ENCODE results near the gene FKBP8.

DNA sequence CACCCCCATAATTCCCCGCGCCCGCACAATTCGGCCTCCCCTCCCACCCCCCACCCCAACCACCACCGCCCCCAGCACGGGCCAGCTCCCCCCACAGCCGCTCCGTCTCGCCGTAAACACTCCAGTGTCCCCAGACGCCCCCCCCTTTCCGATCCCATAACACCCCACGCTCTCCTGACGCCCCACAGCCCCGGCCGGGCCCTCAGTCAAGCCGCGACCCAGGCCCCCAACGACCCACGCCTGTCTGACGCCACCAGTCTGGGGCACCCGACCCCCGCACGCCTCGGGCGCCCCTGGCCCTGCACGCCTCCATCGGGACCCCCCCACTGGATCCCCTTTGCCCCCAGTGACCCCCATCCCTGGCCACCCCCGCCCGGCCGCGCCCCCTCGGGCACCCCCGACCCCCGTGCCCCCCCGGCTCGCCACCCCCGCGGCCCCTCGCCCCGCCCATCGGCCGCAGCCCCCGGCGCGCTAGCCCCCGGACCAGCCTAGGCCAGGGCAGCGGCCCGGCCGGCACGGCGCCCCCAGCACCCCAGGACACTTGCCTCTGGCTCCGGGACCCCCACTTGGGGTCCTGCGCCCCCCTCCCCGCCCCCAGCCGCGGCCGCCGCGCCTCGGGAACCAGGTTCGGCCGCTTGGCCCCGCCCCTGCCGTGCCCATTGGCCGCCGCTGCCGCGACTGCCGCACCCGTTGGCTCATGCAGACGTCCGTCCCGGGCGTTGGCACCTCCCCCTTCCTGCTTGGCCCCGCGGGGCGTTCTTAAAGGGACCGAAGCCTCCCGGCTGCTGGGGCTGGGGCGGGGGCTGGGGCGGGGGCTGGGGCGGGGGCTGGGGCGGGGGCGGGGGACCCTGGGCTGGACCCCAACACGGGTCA is at the start of gene FKBP8:
- TF ChIP-seq, protein P1, sequence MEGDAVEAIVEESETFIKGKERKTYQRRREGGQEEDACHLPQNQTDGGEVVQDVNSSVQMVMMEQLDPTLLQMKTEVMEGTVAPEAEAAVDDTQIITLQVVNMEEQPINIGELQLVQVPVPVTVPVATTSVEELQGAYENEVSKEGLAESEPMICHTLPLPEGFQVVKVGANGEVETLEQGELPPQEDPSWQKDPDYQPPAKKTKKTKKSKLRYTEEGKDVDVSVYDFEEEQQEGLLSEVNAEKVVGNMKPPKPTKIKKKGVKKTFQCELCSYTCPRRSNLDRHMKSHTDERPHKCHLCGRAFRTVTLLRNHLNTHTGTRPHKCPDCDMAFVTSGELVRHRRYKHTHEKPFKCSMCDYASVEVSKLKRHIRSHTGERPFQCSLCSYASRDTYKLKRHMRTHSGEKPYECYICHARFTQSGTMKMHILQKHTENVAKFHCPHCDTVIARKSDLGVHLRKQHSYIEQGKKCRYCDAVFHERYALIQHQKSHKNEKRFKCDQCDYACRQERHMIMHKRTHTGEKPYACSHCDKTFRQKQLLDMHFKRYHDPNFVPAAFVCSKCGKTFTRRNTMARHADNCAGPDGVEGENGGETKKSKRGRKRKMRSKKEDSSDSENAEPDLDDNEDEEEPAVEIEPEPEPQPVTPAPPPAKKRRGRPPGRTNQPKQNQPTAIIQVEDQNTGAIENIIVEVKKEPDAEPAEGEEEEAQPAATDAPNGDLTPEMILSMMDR (IDR thresholded peaks at IDR 0.05), result no peak
- no peak for TF ChIP-seq POLR2A (IDR thresholded peaks at IDR 0.05)

All from adrenal gland (tissue), 5 donors.